Glutamatergic neuron (in vitro differentiated cells): ENCODE measurements around the gene CHI3L2. TPM values are rescaled to one million over a fixed set of nuclear protein-coding genes. Genes with fewer than 3 reads are reported as not detected.

Experiments used
- DNase-seq: peaks from one replicate; pipeline ENCODE4 v3.0.0; 2022
- H3K27ac Mint-ChIP-seq: one replicate; pipeline ENCODE4 v1.8.0; 2020; ENCODE audit warnings: mild to moderate bottlenecking, mixed read lengths, inconsistent platforms; ENCODE audit not compliant: unreplicated experiment
- H3K27me3 Mint-ChIP-seq: one replicate; pipeline ENCODE4 v1.8.0; 2020; ENCODE audit warnings: mild to moderate bottlenecking, moderate library complexity, mixed read lengths, inconsistent platforms; ENCODE audit not compliant: unreplicated experiment
- H3K36me3 Mint-ChIP-seq: one replicate; pipeline ENCODE4 v1.8.0; 2020; ENCODE audit warnings: mild to moderate bottlenecking, mixed read lengths, inconsistent platforms; ENCODE audit not compliant: unreplicated experiment
- H3K4me1 Mint-ChIP-seq: one replicate; pipeline ENCODE4 v1.8.0; 2020; ENCODE audit warnings: mild to moderate bottlenecking, low read depth, mixed read lengths, inconsistent platforms; ENCODE audit not compliant: unreplicated experiment
- H3K4me3 Mint-ChIP-seq: one replicate; pipeline ENCODE4 v1.8.0; 2020; ENCODE audit warnings: mild to moderate bottlenecking, mixed read lengths, inconsistent platforms; ENCODE audit not compliant: unreplicated experiment
- H3K9me3 Mint-ChIP-seq: one replicate; pipeline ENCODE4 v1.8.0; 2020; ENCODE audit warnings: mild to moderate bottlenecking, moderate library complexity, mixed read lengths, inconsistent platforms; ENCODE audit not compliant: unreplicated experiment
- total RNA-seq: library from RNA; stranded (reverse); fragmentation: NEBNext Ultra II Directional; extraction: Animal tissue kit (Norgen Biotek cat#: 25700); gene quantifications from one replicate; pipeline ENCODE4 v1.2.1, GENCODE V29; 2021; ENCODE audit not compliant: unreplicated experiment
- TF ChIP-seq, protein P1 (sequence below): fragments of 200-600 bp; sonication (generic); IDR thresholded peaks from one replicate; pipeline ENCODE4 v1.5.0; 2021; ENCODE audit not compliant: partially characterized antibody, unreplicated experiment

The CHI3L2 gene
- total RNA-seq, 1 donor from 2014 or later = not detected

DNA sequence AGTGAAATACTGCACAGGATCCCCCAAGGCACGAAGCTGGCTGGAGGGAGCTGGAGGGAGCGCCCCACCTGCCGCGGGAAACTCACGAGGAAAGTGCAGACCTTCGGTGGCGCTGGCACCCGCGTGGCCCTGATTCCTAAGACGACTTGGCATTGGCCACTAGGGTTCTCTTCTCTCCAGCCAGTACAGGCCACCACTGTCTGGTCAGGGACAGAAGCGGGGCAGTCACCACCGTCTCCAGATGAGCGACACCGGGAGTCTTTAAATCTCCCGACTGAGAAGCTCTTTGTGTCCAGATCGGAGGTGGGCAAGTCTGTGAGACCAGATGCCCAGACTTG lies 43.9 kb downstream of the CHI3L2 start:
- no peak for DNase-seq
- no peak overlapping the region for H3K27ac Mint-ChIP-seq
- TF ChIP-seq, protein P1, sequence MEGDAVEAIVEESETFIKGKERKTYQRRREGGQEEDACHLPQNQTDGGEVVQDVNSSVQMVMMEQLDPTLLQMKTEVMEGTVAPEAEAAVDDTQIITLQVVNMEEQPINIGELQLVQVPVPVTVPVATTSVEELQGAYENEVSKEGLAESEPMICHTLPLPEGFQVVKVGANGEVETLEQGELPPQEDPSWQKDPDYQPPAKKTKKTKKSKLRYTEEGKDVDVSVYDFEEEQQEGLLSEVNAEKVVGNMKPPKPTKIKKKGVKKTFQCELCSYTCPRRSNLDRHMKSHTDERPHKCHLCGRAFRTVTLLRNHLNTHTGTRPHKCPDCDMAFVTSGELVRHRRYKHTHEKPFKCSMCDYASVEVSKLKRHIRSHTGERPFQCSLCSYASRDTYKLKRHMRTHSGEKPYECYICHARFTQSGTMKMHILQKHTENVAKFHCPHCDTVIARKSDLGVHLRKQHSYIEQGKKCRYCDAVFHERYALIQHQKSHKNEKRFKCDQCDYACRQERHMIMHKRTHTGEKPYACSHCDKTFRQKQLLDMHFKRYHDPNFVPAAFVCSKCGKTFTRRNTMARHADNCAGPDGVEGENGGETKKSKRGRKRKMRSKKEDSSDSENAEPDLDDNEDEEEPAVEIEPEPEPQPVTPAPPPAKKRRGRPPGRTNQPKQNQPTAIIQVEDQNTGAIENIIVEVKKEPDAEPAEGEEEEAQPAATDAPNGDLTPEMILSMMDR = no peak
- H3K9me3 Mint-ChIP-seq = no peaks in the 10 kb centered on the region
- H3K36me3 Mint-ChIP-seq = no peaks in the 10 kb centered on the region
- no peaks in the 10 kb centered on the region for H3K4me1 Mint-ChIP-seq
- H3K27me3 Mint-ChIP-seq = no peaks in the 10 kb centered on the region
- no peak overlapping the region for H3K4me3 Mint-ChIP-seq

GRCh38 chr1:111272081-111272480 lies 44.6 kb downstream of the CHI3L2 start:
- H3K4me3 Mint-ChIP-seq = no peak overlapping the region
- TF ChIP-seq, protein P1 = no peak
- H3K27me3 Mint-ChIP-seq = no peaks in the 10 kb centered on the region
- no peaks in the 10 kb centered on the region for H3K36me3 Mint-ChIP-seq
- H3K27ac Mint-ChIP-seq = no peak overlapping the region
- no peaks in the 10 kb centered on the region for H3K9me3 Mint-ChIP-seq
- no peaks in the 10 kb centered on the region for H3K4me1 Mint-ChIP-seq
- no peak for DNase-seq

- no peaks in the 10 kb centered on the region for H3K36me3 Mint-ChIP-seq
- no peak for DNase-seq
- TF ChIP-seq, protein P1 = no peak
- H3K27me3 Mint-ChIP-seq = no peaks in the 10 kb centered on the region
- no peak overlapping the region for H3K4me3 Mint-ChIP-seq
- H3K4me1 Mint-ChIP-seq = no peaks in the 10 kb centered on the region
- H3K9me3 Mint-ChIP-seq = peaks cover 2% of the 10 kb centered on the region
- no peak overlapping the region for H3K27ac Mint-ChIP-seq
Observed at GRCh38 chr1:111274653-111275052, 47.1 kb downstream of the CHI3L2 start.

DNA sequence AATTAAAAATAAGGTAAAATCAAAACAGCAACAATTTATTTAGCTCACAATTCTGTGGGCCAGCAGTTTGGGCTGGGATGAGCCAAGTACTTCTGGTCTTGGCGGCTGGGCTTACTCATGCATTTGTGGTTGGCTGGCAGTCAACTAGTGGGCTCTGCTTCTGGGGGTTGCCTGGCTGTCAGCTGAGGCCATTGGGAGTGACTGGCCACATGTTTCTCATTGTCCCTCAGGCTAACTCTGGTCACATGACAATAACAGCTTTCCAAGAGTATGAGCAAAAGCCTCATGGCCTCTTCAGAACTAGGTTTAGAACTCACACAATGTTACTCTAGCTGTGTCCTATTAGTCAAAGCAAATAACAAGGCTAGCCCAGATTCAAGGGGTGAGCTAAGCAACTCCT lies 47.6 kb downstream of the CHI3L2 start:
- Mint-ChIP-seq H3K36me3 (no peaks in the 10 kb centered on the region), H3K27ac (no peak overlapping the region), H3K27me3 (no peaks in the 10 kb centered on the region), H3K4me1 (no peaks in the 10 kb centered on the region), H3K9me3 (peaks cover 2% of the 10 kb centered on the region), H3K4me3 (no peak overlapping the region)
- TF ChIP-seq, protein P1 = no peak
- DNase-seq = no peak

DNA sequence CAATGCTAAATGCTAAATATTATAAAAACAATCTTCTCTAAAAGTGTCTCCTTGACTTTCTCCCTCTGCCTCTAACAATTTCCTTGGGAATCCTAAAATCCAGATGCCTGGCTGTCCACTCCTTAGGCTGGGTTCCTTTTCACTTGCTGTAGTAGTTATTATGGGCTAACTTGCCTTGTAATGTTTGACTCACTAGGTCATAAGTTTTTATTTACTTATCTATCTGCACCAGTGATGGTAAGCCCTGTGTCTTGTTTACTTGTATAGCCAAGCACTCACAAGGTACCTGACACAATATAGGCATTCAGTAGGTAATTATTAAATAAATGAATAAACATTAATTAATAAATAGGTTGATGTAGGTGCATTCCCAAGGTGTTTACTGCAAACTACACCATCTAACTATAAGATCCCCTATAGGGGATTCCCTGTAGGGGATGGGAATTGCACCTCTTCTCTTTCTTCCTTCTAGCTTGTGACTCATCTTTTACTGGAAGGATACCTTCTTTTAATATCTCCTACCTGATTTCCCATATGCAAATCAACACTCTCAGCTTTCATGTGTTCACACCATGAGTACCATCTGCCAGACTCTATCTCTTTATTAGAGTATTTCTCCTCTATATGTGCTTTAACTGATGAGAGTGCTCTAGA lies 48.4 kb downstream of the CHI3L2 start:
- no peak overlapping the region for H3K27ac Mint-ChIP-seq
- H3K4me3 Mint-ChIP-seq = no peak overlapping the region
- H3K36me3 Mint-ChIP-seq = no peaks in the 10 kb centered on the region
- peaks cover 2% of the 10 kb centered on the region for H3K9me3 Mint-ChIP-seq
- H3K4me1 Mint-ChIP-seq = no peaks in the 10 kb centered on the region
- no peaks in the 10 kb centered on the region for H3K27me3 Mint-ChIP-seq
- TF ChIP-seq, protein P1 = no peak
- DNase-seq = no peak
